IMR-90 (cell line): ENCODE results near the gene EML1. TPM values are rescaled to one million over a fixed set of nuclear protein-coding genes. Genes with fewer than 3 reads are reported as not detected.

ENCODE experiments used
- ATAC-seq: fragments of 200-7000 bp; cut with Tn5 transposase; 2 replicates; pipeline ENCODE4 v1.9.1; 2020; ENCODE audit warnings: low read depth, mild to moderate bottlenecking, moderate library complexity
- BruUV-seq: library from RNA; stranded (reverse); fragments of 400-500 nt; replicated peaks from 2 replicates; lab custom pipeline; 2021; lab: Mats Ljungman, UMichigan
- CTCF ChIA-PET: fragments of 300-600 bp; formaldehyde crosslinking; extraction: SDS; loops from one replicate; lab custom pipeline; 2021; ENCODE audit warnings: antibody characterized with exemption; lab: Yijun Ruan, JAX
- POLR2A ChIA-PET: fragments of 300-600 bp; sonication (Branson Sonifier 250); formaldehyde crosslinking; loops from one replicate; lab custom pipeline; 2022; ENCODE audit warnings: antibody characterized with exemption; ENCODE audit not compliant: unreplicated experiment; lab: Charles Lee
- DNase-seq: peaks from one replicate; pipeline ENCODE4 v3.0.0; 2013
- H2AFZ ChIP-seq: replicated peaks from 2 replicates; pipeline ENCODE3; 2013; ENCODE audit warnings: low read length, mild to moderate bottlenecking; ENCODE audit not compliant: poor library complexity
- H2AK5ac ChIP-seq: 2 replicates; pipeline ENCODE4 v1.6.1; 2013; ENCODE audit warnings: low read depth, low read length, inconsistent platforms
- H2AK9ac ChIP-seq: replicated peaks from 2 replicates; pipeline ENCODE3; 2013; ENCODE audit warnings: mild to moderate bottlenecking, low read depth, low read length, moderate library complexity; ENCODE audit not compliant: poor library complexity
- H2BK120ac ChIP-seq: 2 replicates; pipeline ENCODE4 v1.6.1; 2013; ENCODE audit warnings: low read depth, low read length, inconsistent platforms
- H2BK15ac ChIP-seq: 3 replicates; pipeline ENCODE4 v1.6.1; 2013; ENCODE audit warnings: low read depth, low read length, inconsistent platforms
- H2BK20ac ChIP-seq: 2 replicates; pipeline ENCODE4 v1.6.1; 2013; ENCODE audit warnings: low read depth, mild to moderate bottlenecking, inconsistent platforms, low read length, moderate library complexity
- H2BK5ac ChIP-seq: 2 replicates; pipeline ENCODE4 v1.6.1; 2013; ENCODE audit warnings: mild to moderate bottlenecking, low read depth, low read length, inconsistent platforms; ENCODE audit not compliant: poor library complexity, severe bottlenecking
- H3K14ac ChIP-seq: replicated peaks from 2 replicates; pipeline ENCODE4 v1.6.1; 2013; ENCODE audit warnings: low read depth, low read length, inconsistent platforms
- H3K18ac ChIP-seq: 2 replicates; pipeline ENCODE4 v1.6.1; 2013; ENCODE audit warnings: low read depth, low read length, control low read depth
- H3K23ac ChIP-seq: 2 replicates; pipeline ENCODE4 v1.6.1; 2013; ENCODE audit warnings: low read depth, low read length, inconsistent platforms
- H3K27ac ChIP-seq: 2 replicates; pipeline ENCODE4 v1.5.1; 2013; ENCODE audit warnings: mild to moderate bottlenecking, control low read depth, low read length; ENCODE audit not compliant: insufficient read depth
- H3K27me3 ChIP-seq: 2 replicates; pipeline ENCODE4 v1.6.1; 2013; ENCODE audit warnings: low read length; ENCODE audit not compliant: control insufficient read depth, insufficient read depth
- H3K36me3 ChIP-seq: 2 replicates; pipeline ENCODE4 v1.6.1; 2013; ENCODE audit warnings: low read length, mixed read lengths; ENCODE audit not compliant: control insufficient read depth, insufficient read depth
- H3K4ac ChIP-seq: 2 replicates; pipeline ENCODE4 v1.6.1; 2013; ENCODE audit warnings: low read depth, low read length, inconsistent platforms
- H3K4me1 ChIP-seq: 2 replicates; pipeline ENCODE4 v1.6.1; 2013; ENCODE audit warnings: low read length, mixed read lengths; ENCODE audit not compliant: control insufficient read depth, insufficient read depth
- H3K4me2 ChIP-seq: 2 replicates; pipeline ENCODE4 v1.6.1; 2013; ENCODE audit warnings: low read depth, mild to moderate bottlenecking, control low read depth, low read length, moderate library complexity
- H3K4me3 ChIP-seq: 2 replicates; pipeline ENCODE4 v1.5.1; 2013; ENCODE audit warnings: low read depth, mild to moderate bottlenecking, control low read depth, low read length, moderate library complexity; ENCODE audit not compliant: insufficient read depth
- H3K56ac ChIP-seq: 2 replicates; pipeline ENCODE4 v1.6.1; 2013; ENCODE audit warnings: low read length, inconsistent platforms; ENCODE audit not compliant: insufficient read depth; ENCODE audit errors: extremely low read depth
- H3K79me1 ChIP-seq, 2 experiments: 2 replicates each; pipeline ENCODE4 v1.6.1; 2013; ENCODE audit warnings: low read length in 2 of 2, inconsistent platforms in 1 of 2, low read depth in 1 of 2
- H3K9ac ChIP-seq: 2 replicates; pipeline ENCODE4 v1.6.1; 2013; ENCODE audit warnings: low read depth, low read length, control low read depth
- H3K9me1 ChIP-seq: 2 replicates; pipeline ENCODE4 v1.6.1; 2013; ENCODE audit warnings: low read length, inconsistent platforms; ENCODE audit not compliant: insufficient read depth
- H3K9me3 ChIP-seq: 2 replicates; pipeline ENCODE4 v1.6.1; 2013; ENCODE audit warnings: low read length; ENCODE audit not compliant: control insufficient read depth, insufficient read depth
- H4K20me1 ChIP-seq: 2 replicates; pipeline ENCODE4 v1.6.1; 2013; ENCODE audit warnings: low read length, inconsistent platforms; ENCODE audit not compliant: insufficient read depth
- H4K5ac ChIP-seq: 2 replicates; pipeline ENCODE4 v1.6.1; 2013; ENCODE audit warnings: mild to moderate bottlenecking, low read depth, low read length, control low read depth
- H4K8ac ChIP-seq, 2 experiments: 2 replicates each; pipeline ENCODE4 v1.6.1; 2013; ENCODE audit warnings: low read depth in 2 of 2, low read length in 2 of 2, control low read depth in 1 of 2, inconsistent platforms in 1 of 2
- H4K91ac ChIP-seq: 2 replicates; pipeline ENCODE4 v1.6.1; 2013; ENCODE audit warnings: low read depth, low read length, inconsistent platforms; ENCODE audit not compliant: insufficient read depth
- BHLHE40 ChIP-seq: fragments of 150-350 bp; IDR thresholded peaks from 2 replicates; pipeline ENCODE4 v1.6.1; 2016; ENCODE audit warnings: mild to moderate bottlenecking, low read depth, low read length
- CEBPB ChIP-seq: IDR thresholded peaks from 2 replicates; pipeline ENCODE4 v1.6.1; 2012; ENCODE audit warnings: low read depth, low read length, improper control_type of control experiment
- CHD1 ChIP-seq: IDR thresholded peaks from 2 replicates; pipeline ENCODE4 v1.6.1; 2012; ENCODE audit warnings: low read depth, low read length, improper control_type of control experiment
- FOS ChIP-seq: fragments of 150-350 bp; IDR thresholded peaks from 2 replicates; pipeline ENCODE4 v1.6.1; 2016; ENCODE audit warnings: low read depth, low read length
- MAFK ChIP-seq: IDR thresholded peaks from 2 replicates; pipeline ENCODE4 v1.6.1; 2012; ENCODE audit warnings: low read depth, low read length, improper control_type of control experiment
- MAZ ChIP-seq: IDR thresholded peaks from 2 replicates; pipeline ENCODE4 v1.6.1; 2012; ENCODE audit warnings: low read depth, mild to moderate bottlenecking, low read length, improper control_type of control experiment, moderate library complexity, borderline replicate concordance
- MXI1 ChIP-seq: IDR thresholded peaks from 2 replicates; pipeline ENCODE4 v1.6.1; 2012; ENCODE audit warnings: low read depth, mild to moderate bottlenecking, low read length, moderate library complexity, borderline replicate concordance
- NFE2L2 ChIP-seq: fragments of 150-350 bp; IDR thresholded peaks from 2 replicates; pipeline ENCODE4 v1.6.1; 2016; ENCODE audit warnings: low read depth, mild to moderate bottlenecking, low read length
- POLR2A ChIP-seq: IDR thresholded peaks from 2 replicates; pipeline ENCODE4 v1.6.1; 2012; ENCODE audit warnings: mild to moderate bottlenecking, low read depth, low read length
- RAD21 ChIP-seq: IDR thresholded peaks from 2 replicates; pipeline ENCODE4 v1.6.1; 2012; ENCODE audit warnings: low read length, improper control_type of control experiment
- RCOR1 ChIP-seq: IDR thresholded peaks from 2 replicates; pipeline ENCODE4 v1.6.1; 2012; ENCODE audit warnings: mild to moderate bottlenecking, low read length, improper control_type of control experiment; ENCODE audit not compliant: insufficient replicate concordance
- RFX5 ChIP-seq: IDR thresholded peaks from 2 replicates; pipeline ENCODE4 v1.8.0; 2012; ENCODE audit warnings: low read depth, mild to moderate bottlenecking, low read length, moderate library complexity
- SMC3 ChIP-seq: fragments of 150-350 bp; IDR thresholded peaks from 2 replicates; pipeline ENCODE4 v1.6.1; 2016; ENCODE audit warnings: low read depth, mild to moderate bottlenecking, antibody characterized with exemption, low read length, moderate library complexity
- WGBS, 2 experiments: methylation state at CpG; one replicate each; pipeline versions ENCODE4 v1.1.5 to v1.1.7; 2013; ENCODE audit warnings: missing lambda C conversion rate in 2 of 2; ENCODE audit not compliant: insufficient read length in 1 of 2; ENCODE audit errors: extremely low coverage in 2 of 2; 5-methylcytosine and 5-hydroxymethylcytosine counted together
- dilution Hi-C: fragments of 300-500 bp; cut with HindIII; formaldehyde crosslinking; loops from one replicate; pipeline ENCODE4 v1.14.3; 2018; ENCODE audit warnings: low sequenced_read_pairs; ENCODE audit not compliant: unreplicated experiment
- in situ Hi-C: fragments of 300-500 bp; cut with MboI; formaldehyde crosslinking; loops from 3 replicates; pipeline ENCODE4 v1.14.3; 2019; ENCODE audit warnings: low sequenced_read_pairs, inconsistent platforms, mixed read lengths
- intact Hi-C: fragments of 100-400 bp; cut with micrococcal nuclease; formaldehyde crosslinking; loops from 2 replicates; pipeline ENCODE4 v1.10.0; 2022
- polyA plus RNA-seq, 3 experiments: library from polyadenylated mRNA; depleted of rRNA; stranded (reverse); fragments of >200 nt; gene quantifications; 2 replicates each; pipeline ENCODE4 v1.2.3, GENCODE V29; 2012; ENCODE audit warnings: low replicate concordance in 1 of 3
- total RNA-seq: library from RNA; depleted of rRNA; stranded (reverse); fragments of >200 nt; gene quantifications from 2 replicates; pipeline ENCODE4 v1.2.3, GENCODE V29; 2012
- TF ChIP-seq, protein P1 (sequence below): fragments of 150-350 bp; IDR thresholded peaks from 2 replicates; pipeline ENCODE4 v1.6.1; 2017; ENCODE audit warnings: mild to moderate bottlenecking, antibody characterized with exemption, low read length, low read depth
- TF ChIP-seq, protein P2 (sequence below): conservative IDR thresholded peaks from 2 replicates; pipeline ENCODE4 v1.5.1; 2012; ENCODE audit warnings: mild to moderate bottlenecking, low read depth, low read length, improper control_type of control experiment
- TF ChIP-seq, protein P3 (sequence below): fragments of 150-350 bp; IDR thresholded peaks from 2 replicates; pipeline ENCODE4 v1.6.1; 2016; ENCODE audit warnings: low read depth, mild to moderate bottlenecking, low read length, moderate library complexity, borderline replicate concordance

EML1 gene
- total and polyA plus RNA-seq, 2 of the 4 experiments (the other 2 are of a cell fraction): 14.0 to 42.3 TPM

DNA sequence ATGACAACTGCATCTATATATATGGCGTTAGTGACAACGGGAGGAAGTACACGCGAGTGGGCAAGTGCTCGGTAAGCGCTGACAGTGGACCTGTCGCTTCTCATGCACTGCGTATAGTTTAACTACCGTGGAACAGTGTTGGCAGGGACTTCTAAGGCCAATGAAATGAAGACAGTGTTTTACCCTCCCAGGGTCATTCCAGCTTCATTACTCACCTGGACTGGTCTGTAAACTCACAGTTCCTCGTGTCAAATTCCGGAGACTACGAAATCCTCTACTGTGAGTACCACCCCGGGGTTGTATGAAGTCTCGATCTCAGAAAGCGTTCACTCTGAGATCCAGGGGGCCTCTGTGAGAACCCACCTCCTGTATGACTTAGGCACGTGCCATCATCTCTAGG lies 142.8 kb downstream of the EML1 start:
- Histone ChIP-seq H3K9me3 (no peaks in the 10 kb centered on the region), H3K56ac (no peak overlapping the region), H3K4me3 (no peak overlapping the region), H3K14ac (no peak overlapping the region), H3K4ac (no peak overlapping the region), H4K91ac (no peak overlapping the region), H2BK20ac (no peak overlapping the region), H4K8ac (no peak overlapping the region), H3K4me2 (no peak overlapping the region), H3K23ac (no peak overlapping the region), H2BK5ac (no peak overlapping the region), H4K20me1 (no peaks in the 10 kb centered on the region), H2BK15ac (no peak overlapping the region), H3K9me1 (peaks cover 6% of the 10 kb centered on the region; the same call in 1 of the 2 replicates), H3K36me3 (peaks cover 37% of the 10 kb centered on the region), H3K27me3 (no peaks in the 10 kb centered on the region), H2AK5ac (no peak overlapping the region), H4K5ac (no peak overlapping the region), H3K4me1 (peaks cover 3% of the 10 kb centered on the region; the same call in 1 of the 2 replicates), H2AFZ (no peak overlapping the region), H3K79me1 (no peaks in the 10 kb centered on the region), H3K18ac (no peak overlapping the region), H2AK9ac (no peak overlapping the region), H2BK120ac (no peak overlapping the region), H3K27ac (no peak overlapping the region), H3K9ac (no peak overlapping the region)
- dilution Hi-C loops: no loop called here
- ATAC-seq: peak; percentile 42
- 89% methylated on average over 10 of the region's 16 CpGs; no CpG with 5 or more reads in 1 of the 2 experiments for WGBS, 2 experiments
- no peak for TF ChIP-seq POLR2A
- TF ChIP-seq NFE2L2: no peak
- TF ChIP-seq, protein P1, sequence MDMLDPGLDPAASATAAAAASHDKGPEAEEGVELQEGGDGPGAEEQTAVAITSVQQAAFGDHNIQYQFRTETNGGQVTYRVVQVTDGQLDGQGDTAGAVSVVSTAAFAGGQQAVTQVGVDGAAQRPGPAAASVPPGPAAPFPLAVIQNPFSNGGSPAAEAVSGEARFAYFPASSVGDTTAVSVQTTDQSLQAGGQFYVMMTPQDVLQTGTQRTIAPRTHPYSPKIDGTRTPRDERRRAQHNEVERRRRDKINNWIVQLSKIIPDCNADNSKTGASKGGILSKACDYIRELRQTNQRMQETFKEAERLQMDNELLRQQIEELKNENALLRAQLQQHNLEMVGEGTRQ: no peak
- TF ChIP-seq RFX5: no peak
- no peak for TF ChIP-seq CEBPB
- TF ChIP-seq MXI1: no peak
- TF ChIP-seq, protein P2, sequence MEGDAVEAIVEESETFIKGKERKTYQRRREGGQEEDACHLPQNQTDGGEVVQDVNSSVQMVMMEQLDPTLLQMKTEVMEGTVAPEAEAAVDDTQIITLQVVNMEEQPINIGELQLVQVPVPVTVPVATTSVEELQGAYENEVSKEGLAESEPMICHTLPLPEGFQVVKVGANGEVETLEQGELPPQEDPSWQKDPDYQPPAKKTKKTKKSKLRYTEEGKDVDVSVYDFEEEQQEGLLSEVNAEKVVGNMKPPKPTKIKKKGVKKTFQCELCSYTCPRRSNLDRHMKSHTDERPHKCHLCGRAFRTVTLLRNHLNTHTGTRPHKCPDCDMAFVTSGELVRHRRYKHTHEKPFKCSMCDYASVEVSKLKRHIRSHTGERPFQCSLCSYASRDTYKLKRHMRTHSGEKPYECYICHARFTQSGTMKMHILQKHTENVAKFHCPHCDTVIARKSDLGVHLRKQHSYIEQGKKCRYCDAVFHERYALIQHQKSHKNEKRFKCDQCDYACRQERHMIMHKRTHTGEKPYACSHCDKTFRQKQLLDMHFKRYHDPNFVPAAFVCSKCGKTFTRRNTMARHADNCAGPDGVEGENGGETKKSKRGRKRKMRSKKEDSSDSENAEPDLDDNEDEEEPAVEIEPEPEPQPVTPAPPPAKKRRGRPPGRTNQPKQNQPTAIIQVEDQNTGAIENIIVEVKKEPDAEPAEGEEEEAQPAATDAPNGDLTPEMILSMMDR: no peak
- no peak for TF ChIP-seq RCOR1
- no peak for TF ChIP-seq RAD21
- no peak for TF ChIP-seq FOS
- no peak for TF ChIP-seq MAFK
- TF ChIP-seq, protein P3, sequence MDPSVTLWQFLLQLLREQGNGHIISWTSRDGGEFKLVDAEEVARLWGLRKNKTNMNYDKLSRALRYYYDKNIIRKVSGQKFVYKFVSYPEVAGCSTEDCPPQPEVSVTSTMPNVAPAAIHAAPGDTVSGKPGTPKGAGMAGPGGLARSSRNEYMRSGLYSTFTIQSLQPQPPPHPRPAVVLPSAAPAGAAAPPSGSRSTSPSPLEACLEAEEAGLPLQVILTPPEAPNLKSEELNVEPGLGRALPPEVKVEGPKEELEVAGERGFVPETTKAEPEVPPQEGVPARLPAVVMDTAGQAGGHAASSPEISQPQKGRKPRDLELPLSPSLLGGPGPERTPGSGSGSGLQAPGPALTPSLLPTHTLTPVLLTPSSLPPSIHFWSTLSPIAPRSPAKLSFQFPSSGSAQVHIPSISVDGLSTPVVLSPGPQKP: no peak
- TF ChIP-seq MAZ: no peak
- no peak for TF ChIP-seq BHLHE40
- TF ChIP-seq SMC3: no peak
- TF ChIP-seq CHD1: no peak
- DNase-seq: peak; percentile 64
- intact Hi-C loops: loop anchor here (10.0 kb wide), 1 partner anchor 569 kb away; no protein-coding TSS in a partner anchor
- no TSS peak for BruUV-seq
- ChIA-PET POLR2A (interaction anchor here (0.6 kb wide), 1 partner anchor 20 kb away, joined by 6 read pairs; no protein-coding TSS in a partner anchor), CTCF (no interaction called here)
- in situ Hi-C loops: no loop called here
